Hepatocyte (in vitro differentiated cells): ENCODE measurements around the gene ZNF48.

ENCODE experiments used
- EZH2 ChIP-seq: fragments of 200-600 bp; sonication (generic); IDR thresholded peaks from 2 replicates; pipeline ENCODE4 v1.6.1; 2016; ENCODE audit warnings: antibody characterized with exemption, mild to moderate bottlenecking, borderline replicate concordance
- TF ChIP-seq, protein P1 (sequence below): fragments of 200-600 bp; sonication (generic); IDR thresholded peaks from 2 replicates; pipeline ENCODE4 v1.5.1; 2016; ENCODE audit warnings: antibody characterized with exemption, mild to moderate bottlenecking; ENCODE audit not compliant: poor library complexity

GRCh38 chr16:30378236-30379157, 16.7 kb upstream of the ZNF48 start:
- TF ChIP-seq, protein P1, sequence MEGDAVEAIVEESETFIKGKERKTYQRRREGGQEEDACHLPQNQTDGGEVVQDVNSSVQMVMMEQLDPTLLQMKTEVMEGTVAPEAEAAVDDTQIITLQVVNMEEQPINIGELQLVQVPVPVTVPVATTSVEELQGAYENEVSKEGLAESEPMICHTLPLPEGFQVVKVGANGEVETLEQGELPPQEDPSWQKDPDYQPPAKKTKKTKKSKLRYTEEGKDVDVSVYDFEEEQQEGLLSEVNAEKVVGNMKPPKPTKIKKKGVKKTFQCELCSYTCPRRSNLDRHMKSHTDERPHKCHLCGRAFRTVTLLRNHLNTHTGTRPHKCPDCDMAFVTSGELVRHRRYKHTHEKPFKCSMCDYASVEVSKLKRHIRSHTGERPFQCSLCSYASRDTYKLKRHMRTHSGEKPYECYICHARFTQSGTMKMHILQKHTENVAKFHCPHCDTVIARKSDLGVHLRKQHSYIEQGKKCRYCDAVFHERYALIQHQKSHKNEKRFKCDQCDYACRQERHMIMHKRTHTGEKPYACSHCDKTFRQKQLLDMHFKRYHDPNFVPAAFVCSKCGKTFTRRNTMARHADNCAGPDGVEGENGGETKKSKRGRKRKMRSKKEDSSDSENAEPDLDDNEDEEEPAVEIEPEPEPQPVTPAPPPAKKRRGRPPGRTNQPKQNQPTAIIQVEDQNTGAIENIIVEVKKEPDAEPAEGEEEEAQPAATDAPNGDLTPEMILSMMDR, result peak; percentile 21
- no peak for TF ChIP-seq EZH2
